Mucosa of gallbladder (tissue), 1 donor: Measurements from ENCODE around the gene KRTAP12-3. TPM values are rescaled to one million over a fixed set of nuclear protein-coding genes. Genes with fewer than 3 reads are reported as not detected.
"Not testable (repeated sequence)": the region's sequence is repeated elsewhere in the genome, so short reads cannot be mapped to it uniquely, and the experiment has no call there.

Experiments
- DNase-seq: peaks from one replicate; pipeline ENCODE4 v3.0.0-alpha.2; 2020; ENCODE audit warnings: low spot score
- total RNA-seq: library from RNA; stranded (reverse); gene quantifications from one replicate; pipeline ENCODE4 v1.2.1, GENCODE V29; 2021
- donor health status: DM: no; HTN: no; CAD: no.

KRTAP12-3 gene
- total RNA-seq, 1 donor from 2014 or later, result not detected

- DNase-seq, result no peak
Measured at GRCh38 chr21:44650265-44650972, 7.3 kb upstream of the KRTAP12-3 start.

GRCh38 chr21:44650973-44651675 is 6.6 kb upstream of the KRTAP12-3 start:
- no peak for DNase-seq

GRCh38 chr21:44653123-44653522 is 4.6 kb upstream of the KRTAP12-3 start:
- DNase-seq, result no peak

DNA sequence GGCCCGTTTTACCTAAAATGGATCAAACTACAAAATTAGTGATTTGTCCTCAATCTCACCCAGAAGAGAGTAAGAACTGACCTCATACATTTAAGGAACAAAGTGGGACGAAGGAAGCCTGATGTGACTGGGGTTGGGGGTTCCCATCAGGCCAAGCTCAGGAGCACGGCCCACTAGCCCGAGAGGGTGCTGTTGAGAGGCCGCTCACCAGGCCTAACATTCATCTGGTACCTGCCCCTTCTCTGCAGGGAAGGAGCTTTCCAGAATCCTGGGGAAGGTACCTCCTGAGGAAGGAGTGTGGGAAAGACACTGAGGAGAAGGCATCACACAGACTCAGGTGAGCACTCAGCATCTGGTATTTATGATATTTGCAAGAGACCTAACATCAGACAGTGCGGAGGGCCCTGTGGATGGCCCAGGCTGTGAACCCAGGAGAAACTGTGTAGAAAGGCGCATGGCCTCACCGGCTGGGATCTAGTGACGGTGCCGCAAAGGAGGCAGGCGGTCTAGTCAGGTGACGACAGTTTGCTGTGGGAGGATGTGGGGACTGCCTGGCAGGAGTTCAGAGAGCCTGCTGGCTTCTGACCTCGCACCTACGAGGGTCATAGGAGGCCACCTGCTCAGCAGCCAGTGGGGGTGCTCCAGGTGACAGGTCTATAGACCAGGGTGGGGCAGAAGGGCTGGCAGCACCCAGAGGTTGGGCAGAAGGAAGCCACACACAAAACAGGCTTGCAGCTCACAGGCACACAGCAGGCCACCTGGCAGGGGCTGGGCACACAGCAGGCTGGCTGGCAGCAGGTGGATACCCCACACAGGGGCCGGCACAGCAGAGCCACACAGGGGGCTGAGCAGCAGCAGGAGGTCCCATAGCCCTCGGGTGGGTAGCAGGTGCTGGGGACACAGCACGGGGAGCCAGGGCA is 3.8 kb upstream of the KRTAP12-3 start:
- no peak for DNase-seq

GRCh38 chr21:44654576-44655175 is 3.1 kb upstream of the KRTAP12-3 start, which contains the start of gene KRTAP12-4:
Gene KRTAP12-4 (minus strand): TSS chr21:44654659. CDS start chr21:44654614, 45 bp downstream.
- DNase-seq, result no peak

- no peak for DNase-seq
Measured at GRCh38 chr21:44656868-44657267, 864 bp upstream of the KRTAP12-3 start.

DNA sequence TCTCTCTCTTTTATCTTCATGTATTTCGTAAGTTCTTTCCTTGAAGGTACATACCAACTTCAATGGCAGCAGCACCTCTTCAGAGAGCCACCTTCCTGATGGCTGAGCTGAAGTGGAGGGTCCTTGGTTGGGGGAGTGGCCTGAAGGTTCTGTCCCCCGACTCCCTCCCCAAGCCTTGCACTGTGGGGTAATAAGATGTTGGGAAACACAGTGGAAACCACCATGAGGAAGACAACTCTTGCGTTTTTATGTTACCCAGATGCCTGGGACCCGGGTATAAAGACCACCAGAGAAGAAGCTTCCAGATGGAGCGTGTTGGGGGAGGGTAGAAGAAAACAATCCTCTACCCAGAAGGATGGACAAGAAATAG is 794 bp downstream of the KRTAP12-3 start:
- DNase-seq, result no peak

DNA sequence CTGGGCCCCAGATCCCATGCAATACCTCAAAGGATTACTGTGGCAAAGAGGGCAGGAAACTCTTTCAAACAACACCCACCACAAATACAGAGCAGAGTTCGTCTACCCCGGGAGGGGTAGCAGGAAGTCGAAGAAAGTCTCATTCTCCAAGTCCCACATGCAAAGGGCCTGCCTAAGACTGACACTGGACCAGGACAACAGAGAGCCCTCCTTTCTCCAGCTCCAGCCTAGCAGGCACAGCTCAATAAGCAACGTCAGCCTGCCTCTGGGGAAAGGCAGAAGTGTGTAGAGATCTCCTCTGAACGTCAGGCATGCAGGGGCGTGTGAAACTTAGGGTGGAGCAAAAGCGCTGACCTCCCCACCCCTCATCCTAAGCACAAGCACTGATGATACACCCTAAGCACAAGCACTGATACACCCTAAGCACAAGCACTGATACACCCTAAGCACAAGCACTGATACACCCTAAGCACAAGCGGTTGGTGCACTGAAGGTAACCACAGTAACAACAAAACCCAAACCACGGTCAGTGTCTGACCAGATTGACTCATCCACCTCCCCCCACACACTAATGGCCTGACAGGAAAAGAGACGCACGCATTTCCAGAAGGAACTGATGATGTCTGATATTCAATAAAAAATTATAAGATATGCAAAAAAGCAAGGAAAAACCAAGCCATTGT is 1.3 kb downstream of the KRTAP12-3 start:
- no peak for DNase-seq

DNA sequence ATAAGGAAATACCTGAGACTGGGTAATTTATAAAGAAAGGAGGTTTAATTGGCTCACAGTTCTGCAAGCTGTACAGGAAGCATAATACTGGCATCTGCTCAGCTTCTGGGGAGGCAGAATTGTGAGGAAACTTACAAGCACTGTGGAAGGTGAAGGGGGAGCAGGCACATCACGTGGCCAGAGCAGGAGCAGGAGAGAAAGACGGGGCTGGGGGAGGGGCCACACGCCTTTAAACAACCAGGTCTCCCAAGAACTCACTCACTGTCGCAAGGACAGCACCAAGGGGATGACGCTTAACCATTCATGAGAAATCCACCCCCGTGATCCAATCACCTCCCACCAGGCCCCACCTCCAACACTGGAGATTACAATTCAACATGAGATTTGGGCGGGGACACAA is 3.8 kb downstream of the KRTAP12-3 start:
- DNase-seq, result not testable (repeated sequence)

DNA sequence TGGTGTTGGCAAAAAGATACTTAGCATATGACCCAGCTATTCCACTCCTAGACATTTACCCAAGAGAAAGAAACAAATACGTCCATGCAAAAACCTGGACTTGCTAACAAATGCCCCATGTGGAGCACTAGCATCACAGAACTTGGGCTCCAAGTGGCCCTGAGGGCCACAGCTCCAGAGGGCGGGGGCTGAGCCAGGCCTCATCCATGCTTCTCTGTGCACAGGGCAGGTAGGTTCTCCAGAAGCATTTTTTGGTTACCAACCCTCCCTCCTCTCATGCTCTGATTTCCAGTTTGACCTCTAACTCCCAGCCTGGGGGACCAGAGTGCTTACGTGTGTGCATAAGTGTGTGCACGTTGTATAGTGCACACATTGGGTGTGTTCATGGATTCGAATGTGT is 7.0 kb downstream of the KRTAP12-3 start:
- DNase-seq, result no peak

GRCh38 chr21:44666401-44667320 is 8.9 kb downstream of the KRTAP12-3 start, which contains the start of gene KRTAP12-2:
Gene KRTAP12-2 (minus strand): TSS chr21:44666927. CDS start chr21:44666886, 41 bp downstream.
- no peak for DNase-seq

GRCh38 chr21:44667612-44668011 is 9.9 kb downstream of the KRTAP12-3 start:
- DNase-seq, result no peak

DNA sequence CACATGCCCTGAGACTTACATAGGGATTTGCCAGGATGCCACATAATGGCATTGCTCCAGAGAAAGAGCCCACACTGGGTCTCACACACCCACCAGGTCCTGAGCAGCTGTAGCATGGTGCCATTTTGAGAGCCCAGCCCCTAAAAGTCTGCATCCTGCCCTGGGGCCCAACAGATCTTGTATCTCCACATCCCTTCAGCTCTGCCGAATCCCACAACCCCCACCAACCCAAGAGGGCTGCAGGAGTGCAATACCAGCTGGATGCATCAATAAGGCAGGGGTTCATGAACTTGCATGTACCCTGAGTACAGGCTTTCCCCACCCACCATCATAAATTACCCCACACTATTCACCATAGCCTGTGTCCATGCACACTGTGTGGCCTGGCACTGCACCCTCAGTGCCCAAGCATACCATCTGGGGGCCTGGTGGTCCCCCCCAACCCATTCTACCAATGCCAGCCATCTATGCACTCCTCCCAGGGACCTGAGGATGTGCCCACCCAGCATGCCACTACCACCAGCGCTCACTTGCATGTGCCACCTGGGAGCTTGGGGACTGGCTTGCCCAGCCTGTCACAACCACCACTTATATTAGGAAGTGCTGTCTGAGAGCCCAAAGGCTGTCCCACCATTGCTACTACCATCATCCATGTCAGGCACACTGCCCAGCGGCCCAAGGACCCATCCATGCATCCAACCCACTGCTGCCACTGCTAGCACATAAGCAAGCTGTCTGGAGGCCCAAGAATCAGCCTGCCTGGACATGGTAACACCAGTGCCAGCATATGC is 13.1 kb downstream of the KRTAP12-3 start:
- no peak for DNase-seq

DNA sequence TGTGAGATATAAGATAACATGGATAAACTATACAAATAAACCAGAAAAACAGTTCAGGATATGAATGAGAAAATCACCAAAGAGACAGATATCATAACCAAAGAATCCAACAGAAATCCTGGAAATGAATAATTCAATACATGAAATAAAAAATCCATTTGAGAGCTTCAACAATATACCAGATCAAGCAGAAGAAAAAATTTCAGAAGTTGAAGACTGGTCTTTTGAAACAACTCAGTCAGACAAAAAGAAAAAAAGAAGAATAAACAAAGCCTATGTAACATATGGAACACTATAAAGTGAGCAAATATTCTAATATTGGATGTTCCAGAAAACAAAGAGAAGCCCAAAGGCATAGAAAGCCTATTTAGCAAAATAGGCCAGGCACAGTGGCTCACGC is 14.2 kb downstream of the KRTAP12-3 start:
- no peak for DNase-seq

DNA sequence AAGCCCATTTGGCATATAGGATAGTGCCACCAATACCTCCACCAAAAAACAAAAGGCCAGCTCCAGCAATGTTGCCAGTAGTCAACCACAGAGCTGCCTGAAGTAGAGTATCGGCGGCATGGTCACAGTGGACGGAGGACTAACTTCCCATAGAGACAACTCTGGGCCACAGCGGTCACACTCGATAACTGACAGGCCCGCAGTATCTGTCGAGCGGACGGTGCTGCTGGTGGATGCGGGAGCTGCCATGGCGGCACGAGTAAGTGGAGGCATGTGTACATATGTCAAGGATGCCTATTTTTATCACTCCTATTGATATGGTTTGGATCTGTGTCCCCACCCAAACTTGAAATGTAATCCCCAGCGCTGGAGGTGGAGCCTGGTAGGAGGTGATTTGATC is 20.1 kb downstream of the KRTAP12-3 start:
- DNase-seq, result no peak

DNA sequence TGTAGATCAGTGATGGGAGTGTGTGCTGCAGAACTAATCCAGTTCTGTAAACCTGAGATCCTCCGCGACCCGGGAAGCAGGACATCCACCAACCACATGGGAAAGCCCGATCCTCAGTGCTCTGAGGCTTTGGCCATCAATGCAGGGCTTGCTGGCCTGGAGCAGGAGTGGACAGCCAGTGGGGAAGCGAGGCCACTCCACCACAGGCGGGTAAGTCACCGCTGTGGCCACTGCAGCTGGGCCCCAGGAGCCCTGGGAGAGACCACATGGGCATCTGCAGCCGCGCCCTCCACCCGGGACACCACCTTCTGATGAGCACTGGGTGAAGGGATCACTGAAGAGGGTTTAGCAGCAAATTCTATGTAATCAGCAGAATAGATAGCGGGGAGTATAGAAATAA is 23.4 kb downstream of the KRTAP12-3 start:
- DNase-seq, result no peak

DNA sequence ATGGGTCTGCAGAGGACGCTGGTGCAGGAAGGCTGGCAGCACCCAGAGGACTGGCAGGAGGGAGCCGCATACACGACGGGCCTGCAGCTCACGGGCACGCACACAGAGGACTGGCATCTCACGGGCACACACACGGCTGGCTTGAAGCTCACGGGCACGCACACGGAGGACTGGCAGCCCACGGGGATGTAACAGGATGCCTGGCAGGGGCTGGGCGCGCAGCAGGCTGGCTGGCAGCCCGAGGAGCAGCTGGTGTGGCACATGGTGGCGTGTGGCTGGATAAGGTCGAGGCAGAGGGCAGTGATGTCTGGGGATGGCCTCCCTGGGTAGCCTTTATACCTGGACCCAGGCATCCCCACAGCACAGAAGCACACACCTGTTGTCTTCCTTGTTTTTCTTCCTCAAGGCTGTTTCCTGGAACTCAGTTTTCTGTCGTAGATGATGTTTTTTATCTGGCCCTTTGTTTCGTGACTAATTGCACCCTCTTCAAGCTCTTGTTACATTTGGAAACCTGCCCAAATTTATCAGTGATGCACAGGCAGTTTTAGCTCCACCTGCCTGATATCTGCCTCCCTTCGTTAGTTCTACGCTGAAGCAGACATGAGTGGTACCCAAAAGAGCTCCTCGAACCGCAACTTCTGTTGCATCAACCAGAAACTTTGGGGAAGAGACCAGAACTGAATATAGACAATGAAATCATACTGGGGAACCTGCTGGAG is 24.3 kb downstream of the KRTAP12-3 start, which contains the start of gene KRTAP12-1:
TSS of gene KRTAP12-1 (minus strand) at position 303 of the 719 bp plus-strand sequence. CDS start at position 263, 40 bp downstream.
- DNase-seq, result no peak

DNA sequence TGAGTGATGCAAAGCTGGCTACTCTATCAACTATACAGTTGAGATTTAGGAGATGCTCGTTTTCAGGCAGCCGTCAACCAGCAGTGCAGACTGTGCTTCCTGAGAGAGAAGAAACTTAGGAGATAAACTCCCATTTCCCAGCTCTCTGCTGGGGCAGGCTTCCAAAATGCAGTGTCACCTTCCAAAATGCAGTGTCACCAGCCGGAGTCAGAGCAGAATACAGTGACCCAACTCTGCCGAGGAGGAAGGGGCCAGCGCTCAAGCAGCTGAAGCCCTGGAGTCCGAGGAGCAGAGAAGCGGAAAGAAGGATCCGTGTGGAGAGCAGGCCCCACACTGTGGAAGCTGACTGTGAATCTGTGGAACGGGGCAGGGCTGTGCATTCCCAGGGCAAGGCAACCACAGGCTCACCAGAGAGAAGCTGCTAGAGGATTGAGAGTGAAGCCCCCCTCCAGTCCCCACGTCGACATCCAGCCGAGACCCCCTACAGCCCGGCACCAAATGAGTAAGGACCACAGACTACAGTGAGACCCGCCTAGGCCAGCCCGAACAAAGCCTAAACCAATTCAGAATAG is 24.9 kb downstream of the KRTAP12-3 start:
- DNase-seq, result no peak
